ENCODE measurements around the gene CAPN14.
"Not testable (repeated sequence)": the region's sequence is repeated elsewhere in the genome, so short reads cannot be mapped to it uniquely, and the experiment has no call there.

The CAPN14 gene

GRCh38 chr2:31191931-31192330, 25.4 kb downstream of the CAPN14 start:
- DNase-seq: no peak

- DNase-seq: no peak
These were observed 27.1 kb downstream of the CAPN14 start for GRCh38 chr2:31190188-31190587.

DNA sequence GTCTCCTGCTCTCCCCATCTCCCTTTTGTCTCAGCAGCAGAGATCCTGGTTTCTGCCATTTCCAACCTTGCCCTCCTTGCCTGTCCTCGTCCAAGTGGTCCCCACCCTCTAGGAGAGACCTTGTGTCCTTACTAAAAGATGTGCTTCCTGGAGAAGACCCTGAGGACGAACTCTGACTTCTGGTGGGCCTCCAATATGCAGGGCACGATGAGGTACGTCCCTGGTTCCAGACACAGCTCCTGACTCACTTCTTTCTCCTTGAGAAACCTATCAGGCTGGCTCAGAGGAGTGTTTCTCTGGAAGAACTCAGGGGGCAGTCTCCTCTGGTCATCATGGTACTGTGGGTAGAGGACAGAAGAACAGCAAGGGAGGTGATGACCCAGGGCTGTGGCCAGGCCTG, 28.2 kb downstream of the CAPN14 start:
- DNase-seq: no peak

DNA sequence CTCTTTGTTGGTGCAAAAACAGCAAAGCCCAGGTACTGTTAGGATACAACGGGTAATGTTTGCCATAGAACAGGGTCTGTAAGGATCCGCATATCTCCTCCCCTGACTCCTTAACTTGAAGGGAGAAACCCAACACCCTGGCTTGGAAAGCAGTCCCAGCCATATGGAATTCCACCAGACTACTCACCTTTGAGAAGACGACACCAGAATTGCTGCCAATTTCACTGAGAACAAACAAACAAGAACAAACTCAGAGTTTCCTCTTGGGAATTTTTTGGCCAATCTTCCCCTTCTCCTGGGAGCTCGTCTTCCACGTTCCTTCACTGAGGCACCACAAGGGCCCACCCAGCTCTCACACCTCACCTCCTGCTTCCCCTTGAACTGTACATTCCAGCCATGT, 29.2 kb downstream of the CAPN14 start:
- no peak for DNase-seq

GRCh38 chr2:31187166-31187565, 30.1 kb downstream of the CAPN14 start:
- DNase-seq: no peak

DNA sequence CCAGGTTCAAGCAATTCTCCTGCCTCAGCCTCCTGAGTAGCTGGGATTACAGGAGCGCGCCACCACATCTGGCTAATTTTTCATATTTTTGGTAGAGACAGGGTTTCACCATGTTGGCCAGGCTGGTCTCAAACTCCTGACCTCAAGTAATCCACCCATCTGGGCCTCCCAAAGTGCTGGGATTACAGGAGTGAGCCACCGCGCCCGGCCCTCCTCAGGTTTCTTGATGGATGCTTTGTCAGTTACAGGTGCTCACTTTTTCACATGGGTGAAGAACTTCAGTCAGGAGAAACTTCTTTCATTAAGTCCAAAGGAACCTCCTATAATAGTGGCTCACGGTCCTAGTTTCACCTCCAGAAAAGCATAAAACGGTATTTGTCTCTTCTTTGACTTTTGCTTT, 33.3 kb downstream of the CAPN14 start:
- not testable (repeated sequence) for DNase-seq

GRCh38 chr2:31176742-31177141, 40.6 kb downstream of the CAPN14 start:
- no peak for DNase-seq

DNA sequence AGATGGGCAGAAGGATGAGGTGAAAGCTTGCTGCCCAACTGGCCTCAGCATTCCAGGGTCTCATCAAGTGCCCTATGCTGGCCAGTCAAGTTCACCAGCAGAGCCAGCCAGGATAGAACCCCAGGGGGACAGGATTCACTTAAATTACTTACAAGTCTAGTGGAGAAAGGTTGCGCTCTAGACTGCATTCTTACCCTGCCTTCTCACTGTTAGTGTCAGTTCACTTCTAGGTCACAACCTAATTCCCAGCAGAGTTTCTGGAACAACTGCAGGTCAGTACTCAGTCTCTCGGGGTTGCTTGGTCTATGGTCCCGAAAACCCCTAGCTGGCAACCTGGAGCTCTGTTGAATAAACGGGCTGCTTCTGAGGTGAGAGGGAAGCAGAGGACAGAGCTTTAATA, 46.2 kb downstream of the CAPN14 start:
- DNase-seq: no peak

DNA sequence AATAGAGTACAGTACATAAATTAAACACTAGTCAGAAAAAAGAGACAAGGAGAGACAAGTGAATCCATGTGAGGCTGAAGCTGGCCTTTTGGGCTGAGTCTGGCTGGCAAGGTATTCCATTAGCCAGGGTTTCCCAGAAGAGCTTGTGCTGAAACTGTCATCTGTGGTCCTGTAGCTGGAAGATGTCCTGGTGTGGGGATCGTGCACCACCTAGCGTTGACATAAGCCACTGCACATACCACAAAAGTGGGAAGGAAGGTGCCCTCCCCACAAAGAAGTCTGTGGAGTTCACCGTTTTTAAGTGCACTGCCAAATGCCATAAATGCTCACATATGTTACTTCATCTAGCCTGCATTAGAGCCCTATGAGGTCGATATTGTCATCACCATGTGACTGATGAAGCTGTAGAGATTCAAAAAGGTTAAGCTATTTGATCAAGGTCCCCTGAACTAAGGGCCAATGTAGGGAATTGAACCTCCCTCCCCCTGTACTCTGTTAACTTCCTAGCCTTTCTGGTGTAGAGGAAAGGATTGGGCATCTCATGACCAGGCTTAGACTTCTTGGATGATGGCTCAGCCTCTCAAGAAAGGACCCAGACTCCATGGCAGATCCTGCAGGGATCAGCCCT, 47.1 kb downstream of the CAPN14 start:
- peak; percentile 40 for DNase-seq

DNA sequence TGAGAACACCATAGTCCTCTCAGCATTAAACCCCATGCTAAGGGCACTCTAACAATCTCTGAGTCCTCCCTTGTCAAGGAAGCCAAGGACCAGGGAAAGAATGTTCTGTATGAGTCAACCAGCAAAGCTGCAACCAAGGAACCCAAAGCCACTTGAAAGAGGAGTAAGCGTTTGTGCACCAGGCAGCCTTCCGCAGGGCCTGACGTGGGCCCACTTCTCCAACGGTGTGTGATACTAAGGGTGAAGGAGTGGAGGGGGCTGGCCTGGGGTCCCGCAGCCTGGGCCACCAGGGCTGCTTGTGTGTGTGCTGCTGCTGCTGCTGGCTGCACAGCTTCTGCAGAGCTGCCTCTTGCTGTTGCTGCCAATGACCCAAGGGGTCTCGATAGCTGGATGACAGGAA, 49.0 kb downstream of the CAPN14 start:
- DNase-seq: no peak

- no peak for DNase-seq
These were observed 50.4 kb downstream of the CAPN14 start for GRCh38 chr2:31166925-31167324.

DNA sequence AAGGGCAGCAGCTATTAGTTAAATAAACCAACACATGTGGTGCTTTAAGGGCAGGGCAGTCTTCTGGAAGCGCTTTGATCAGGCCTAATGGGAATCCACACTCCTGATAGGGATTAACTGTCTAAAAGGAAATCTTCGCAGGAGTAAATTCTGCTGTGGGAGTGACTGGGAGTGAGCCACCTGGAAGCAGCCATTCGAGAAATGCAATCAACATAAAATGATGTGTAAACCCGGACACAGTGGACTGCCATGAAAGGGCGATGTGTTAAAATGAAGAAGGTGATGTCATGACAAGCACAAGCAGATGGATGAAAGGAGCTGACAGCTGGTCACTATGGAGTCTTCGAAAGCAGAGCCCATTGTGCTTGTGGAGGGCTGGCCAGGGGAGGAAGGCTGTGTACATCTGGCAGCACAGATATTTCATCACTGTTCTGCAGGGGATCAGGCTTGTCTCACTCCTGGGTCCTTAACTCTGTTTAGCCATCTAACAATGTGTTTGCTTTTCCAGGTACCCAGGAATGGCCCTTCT, 54.2 kb downstream of the CAPN14 start:
- DNase-seq: no peak

DNA sequence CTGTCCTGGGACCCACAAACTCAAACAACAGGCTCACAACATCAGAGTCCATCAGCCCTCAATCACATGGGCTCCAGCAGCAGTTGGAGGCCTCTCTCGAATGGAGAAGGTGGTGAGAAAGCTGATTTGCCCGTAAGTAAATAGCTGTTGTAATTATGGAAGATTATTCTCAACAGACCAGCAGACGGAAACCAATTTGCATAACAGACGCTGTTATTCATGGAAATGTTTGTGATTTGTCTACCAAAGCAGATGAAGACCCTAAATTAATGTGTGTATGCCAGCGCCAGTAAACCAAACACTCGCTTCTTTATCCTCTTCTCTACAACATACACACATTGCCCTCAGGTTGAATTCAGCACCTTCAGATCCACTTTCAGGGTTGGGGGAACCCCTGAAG, 55.7 kb downstream of the CAPN14 start:
- no peak for DNase-seq

DNA sequence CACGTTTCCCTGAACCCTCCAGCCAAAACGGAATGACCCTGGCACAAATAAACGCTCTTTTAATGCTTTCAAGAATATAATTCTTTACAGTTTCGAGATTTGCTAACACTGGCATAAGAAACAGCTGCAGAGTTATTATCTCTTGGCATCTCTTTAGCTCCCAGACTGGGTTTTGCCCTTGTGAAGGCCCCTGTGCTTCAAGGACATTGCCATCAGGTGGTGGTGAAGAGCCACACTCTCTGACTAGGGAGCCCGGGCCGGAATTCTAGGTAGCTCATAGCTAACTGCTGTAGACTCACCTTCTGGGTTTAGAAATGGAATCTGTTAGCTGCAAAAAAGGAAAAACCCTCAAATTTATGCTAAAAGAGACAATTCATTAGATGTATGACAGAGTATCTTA, 65.8 kb downstream of the CAPN14 start:
- DNase-seq: no peak

DNA sequence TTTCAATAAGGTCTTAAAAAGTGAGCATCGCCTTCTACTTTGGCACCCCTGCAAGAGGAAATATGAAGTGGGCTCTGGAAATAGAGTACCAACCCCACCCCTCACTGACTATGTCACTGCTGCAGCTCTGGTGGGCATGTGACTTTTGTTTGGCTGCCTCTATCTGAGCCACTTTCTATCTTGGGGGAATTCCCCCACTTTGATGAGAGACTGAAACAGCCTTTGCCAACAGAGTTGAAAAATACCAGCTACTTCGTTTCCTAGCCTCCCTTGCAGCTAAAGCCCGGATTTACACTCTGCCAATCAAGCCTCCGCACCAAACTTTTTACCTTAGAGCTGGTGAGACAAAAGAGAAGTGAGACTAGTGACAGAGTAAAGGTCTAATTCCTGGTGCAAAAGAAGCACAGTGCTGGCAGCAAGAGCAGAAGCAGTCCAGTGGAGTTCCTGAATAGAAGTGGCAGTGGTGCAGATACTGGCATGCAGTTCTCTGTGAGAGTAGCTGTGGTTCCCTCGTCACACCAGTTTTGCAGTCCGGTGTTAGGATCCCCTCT, 67.1 kb downstream of the CAPN14 start:
- DNase-seq: no peak

DNA sequence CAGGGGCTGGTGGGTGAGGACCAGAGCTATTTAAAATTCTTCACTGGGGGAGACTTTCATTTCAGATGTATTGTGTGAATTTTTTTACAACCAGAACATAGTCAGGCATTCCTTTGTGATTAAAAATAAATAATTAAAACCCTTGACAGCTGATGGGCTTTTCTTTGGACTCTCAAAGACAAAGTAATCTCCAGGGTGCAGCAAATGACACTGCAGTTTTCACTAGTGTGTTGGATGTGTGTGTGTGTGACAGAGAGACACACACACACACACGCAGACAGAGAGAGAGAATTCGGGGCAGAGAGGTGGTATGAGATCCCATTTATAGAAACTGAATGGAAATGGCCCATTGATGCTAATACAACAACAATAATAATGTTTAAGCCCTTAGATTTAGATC, 68.8 kb downstream of the CAPN14 start:
- no peak for DNase-seq

DNA sequence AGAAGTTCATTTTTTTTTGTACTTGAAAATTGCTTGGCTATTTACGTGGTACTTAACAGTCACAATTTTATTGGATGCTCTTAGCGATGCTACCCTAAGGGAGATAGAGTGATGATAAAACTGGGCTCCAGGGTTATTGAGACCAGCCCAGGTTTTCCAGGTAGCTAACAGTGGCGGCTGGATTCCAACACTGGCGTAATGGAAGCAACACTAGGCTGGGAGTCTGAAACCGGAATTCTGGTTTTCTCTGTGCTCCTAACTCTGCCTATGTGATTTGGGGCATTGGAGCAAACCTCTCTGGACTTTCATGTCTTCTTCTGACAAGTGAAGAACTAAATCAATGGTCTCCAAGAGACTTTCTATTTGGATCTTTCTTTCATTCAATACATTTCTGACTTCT, 69.7 kb downstream of the CAPN14 start:
- DNase-seq: no peak

GRCh38 chr2:31142110-31142509, 75.2 kb downstream of the CAPN14 start:
- DNase-seq: no peak

GRCh38 chr2:31141443-31142085, 75.8 kb downstream of the CAPN14 start:
- no peak for DNase-seq

- DNase-seq: no peak
These were observed 77.2 kb downstream of the CAPN14 start for GRCh38 chr2:31140151-31140550.

- no peak for DNase-seq
These were observed 77.6 kb downstream of the CAPN14 start for GRCh38 chr2:31139671-31140070.

DNA sequence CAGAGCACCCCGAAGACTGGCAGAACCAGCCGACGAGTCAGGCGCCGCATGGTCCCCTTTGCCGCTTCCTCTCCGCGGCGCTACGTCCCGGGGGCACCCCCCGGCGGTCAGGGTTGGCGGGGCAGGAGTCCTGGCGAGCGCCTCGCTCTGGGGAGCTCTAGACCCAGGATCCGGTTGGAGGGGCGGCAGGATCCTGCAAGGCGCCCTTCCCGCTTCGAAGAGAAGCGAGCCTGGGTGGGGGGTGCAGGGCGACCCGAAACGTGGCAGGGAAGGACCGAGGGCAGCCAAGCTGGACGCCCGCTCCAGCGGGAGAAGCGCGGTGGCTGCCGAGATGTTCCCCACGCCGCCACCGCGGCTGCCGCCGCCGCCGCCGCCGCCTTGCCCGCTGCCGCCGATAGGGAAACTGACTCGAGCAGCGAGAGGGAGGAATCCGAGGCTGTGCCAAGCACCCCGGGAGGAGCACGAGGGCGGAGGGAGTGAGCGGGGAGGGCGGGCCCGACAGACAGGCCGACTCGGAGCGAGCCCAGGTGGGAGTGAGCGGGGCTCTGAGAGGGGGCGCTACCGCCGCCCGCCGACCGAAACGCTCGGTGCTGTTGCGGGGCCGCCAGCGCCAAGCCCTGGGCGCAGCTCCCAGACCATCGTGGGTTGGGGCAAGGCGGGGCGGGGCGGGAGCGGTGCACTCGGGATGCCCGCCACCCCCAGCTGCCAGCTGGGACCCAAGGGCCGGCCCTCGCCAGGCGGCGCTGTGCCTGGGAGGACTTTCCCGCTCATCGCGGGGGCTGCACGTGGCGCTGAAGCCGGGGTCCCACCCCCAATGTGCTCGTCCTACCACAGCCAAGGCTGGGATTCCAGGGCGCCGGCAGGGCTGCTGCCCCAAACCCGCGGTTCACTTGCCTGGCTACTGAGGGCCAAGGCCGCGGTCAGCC, 79.0 kb downstream of the CAPN14 start, which contains the start of gene GALNT14:
Gene GALNT14 (minus strand): TSS at position 404 of the 926 bp plus-strand sequence. CDS start 354 bp downstream, at position 50.
- DNase-seq: peak; percentile 92

All from 8988T (cell line).